AG04450 (cell line): ENCODE measurements around the gene SND1. TPM values are rescaled to one million over a fixed set of nuclear protein-coding genes. Genes with fewer than 3 reads are reported as not detected.

Experiments
- CTCF ChIA-PET: fragments of 300-600, 350-600 bp; formaldehyde crosslinking; extraction: SDS; loops from one replicate; lab custom pipeline; 2022; ENCODE audit warnings: antibody characterized with exemption, inconsistent platforms; lab: Charles Lee
- POLR2A ChIA-PET: fragments of 350-600 bp; formaldehyde crosslinking; extraction: SDS; loops from one replicate; lab custom pipeline; 2021; ENCODE audit warnings: antibody characterized with exemption, inconsistent platforms; lab: Yijun Ruan, JAX
- DNase-seq: peaks from one replicate; pipeline ENCODE4 v3.0.0-alpha.2; 2011; ENCODE audit warnings: low read depth, low spot score
- H3K27ac ChIP-seq: one replicate; pipeline ENCODE4 v1.5.1; 2012; ENCODE audit warnings: low read depth, low read length, control low read depth
- H3K27me3 ChIP-seq: one replicate; pipeline ENCODE4 v1.6.0; 2012; ENCODE audit warnings: low read length; ENCODE audit not compliant: control insufficient read depth, insufficient read depth
- H3K4me3 ChIP-seq: 2 replicates; pipeline ENCODE4 v1.5.1; 2011; ENCODE audit warnings: mild to moderate bottlenecking, low read depth, low read length, control low read depth
- H3K9me3 ChIP-seq: 2 replicates; pipeline ENCODE4 v1.5.1; 2012; ENCODE audit warnings: low read length; ENCODE audit not compliant: control insufficient read depth, insufficient read depth
- polyA plus RNA-seq: library from polyadenylated mRNA; depleted of rRNA; stranded (reverse); fragments of >200 nt; gene quantifications from 2 replicates; pipeline ENCODE4 v1.2.3, GENCODE V29; 2011
- TF ChIP-seq, protein P1 (sequence below): IDR thresholded peaks from 2 replicates; pipeline ENCODE4 v1.5.1; 2011; ENCODE audit warnings: low read depth, low read length, control low read depth, inconsistent platforms

SND1 gene
- polyA plus RNA-seq, 1 experiment, result 247 TPM

DNA sequence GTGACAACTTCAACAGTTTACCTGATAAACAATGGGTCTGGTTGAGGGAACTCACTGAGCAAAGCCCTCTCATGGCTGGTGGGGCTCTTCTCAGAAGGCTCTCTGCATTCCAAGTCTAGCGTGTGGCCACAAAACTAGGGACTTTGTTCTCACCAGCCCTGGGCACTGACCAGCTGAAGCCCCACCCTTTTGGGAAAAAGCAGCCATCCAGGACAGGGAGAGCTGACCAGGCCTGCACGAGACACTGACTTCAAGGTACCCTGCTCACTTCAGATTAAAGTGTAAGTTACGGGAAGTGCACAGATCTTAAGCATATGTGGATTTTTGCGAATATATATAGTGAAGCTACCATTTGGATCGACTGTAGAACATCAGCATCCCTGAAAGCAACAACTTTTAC, 446.6 kb downstream of the SND1 start:
- Histone ChIP-seq H3K4me3 (no peak overlapping the region), H3K9me3 (no peaks in the 10 kb centered on the region; the same call in 1 of the 2 replicates), H3K27ac (no peak overlapping the region), H3K27me3 (peaks cover 1% of the 10 kb centered on the region)
- no peak for DNase-seq
- CTCF ChIA-PET, result interaction anchor here (1.0 to 1.8 kb wide), 2 partner anchors 37 to 111 kb away, joined by 5 read pairs; no protein-coding TSS in a partner anchor
- POLR2A ChIA-PET, result no interaction called here
- TF ChIP-seq, protein P1, sequence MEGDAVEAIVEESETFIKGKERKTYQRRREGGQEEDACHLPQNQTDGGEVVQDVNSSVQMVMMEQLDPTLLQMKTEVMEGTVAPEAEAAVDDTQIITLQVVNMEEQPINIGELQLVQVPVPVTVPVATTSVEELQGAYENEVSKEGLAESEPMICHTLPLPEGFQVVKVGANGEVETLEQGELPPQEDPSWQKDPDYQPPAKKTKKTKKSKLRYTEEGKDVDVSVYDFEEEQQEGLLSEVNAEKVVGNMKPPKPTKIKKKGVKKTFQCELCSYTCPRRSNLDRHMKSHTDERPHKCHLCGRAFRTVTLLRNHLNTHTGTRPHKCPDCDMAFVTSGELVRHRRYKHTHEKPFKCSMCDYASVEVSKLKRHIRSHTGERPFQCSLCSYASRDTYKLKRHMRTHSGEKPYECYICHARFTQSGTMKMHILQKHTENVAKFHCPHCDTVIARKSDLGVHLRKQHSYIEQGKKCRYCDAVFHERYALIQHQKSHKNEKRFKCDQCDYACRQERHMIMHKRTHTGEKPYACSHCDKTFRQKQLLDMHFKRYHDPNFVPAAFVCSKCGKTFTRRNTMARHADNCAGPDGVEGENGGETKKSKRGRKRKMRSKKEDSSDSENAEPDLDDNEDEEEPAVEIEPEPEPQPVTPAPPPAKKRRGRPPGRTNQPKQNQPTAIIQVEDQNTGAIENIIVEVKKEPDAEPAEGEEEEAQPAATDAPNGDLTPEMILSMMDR, result no peak

DNA sequence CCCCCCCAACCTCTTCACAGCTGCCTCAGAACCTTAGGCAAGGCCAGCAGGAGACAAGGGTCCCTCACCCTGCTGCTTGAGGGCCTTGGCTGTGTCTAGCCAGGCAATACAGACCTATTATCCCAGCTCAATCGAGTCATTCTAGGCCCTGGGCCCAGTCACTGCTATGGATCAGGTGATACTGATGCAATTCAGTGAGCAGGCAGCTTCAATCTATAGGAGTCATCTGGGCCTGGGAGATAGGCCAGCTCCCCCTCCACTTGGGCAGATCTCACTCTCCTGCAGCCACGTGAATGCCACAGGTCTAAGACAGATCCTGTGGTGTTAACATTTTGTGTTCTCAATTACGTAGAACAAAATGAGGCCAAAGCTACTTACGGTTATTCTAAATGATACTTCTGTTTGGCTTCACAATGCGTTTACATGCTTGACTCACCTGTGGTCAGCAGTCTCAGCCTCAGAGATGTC, 447.2 kb downstream of the SND1 start:
- ChIA-PET POLR2A (no interaction called here), CTCF (interaction anchor here (1.0 to 1.8 kb wide), 2 partner anchors 37 to 110 kb away, joined by 5 read pairs; no protein-coding TSS in a partner anchor)
- H3K27me3 ChIP-seq, result peaks cover 7% of the 10 kb centered on the region
- no peak overlapping the region for H3K4me3 ChIP-seq
- no peaks in the 10 kb centered on the region; the same call in 1 of the 2 replicates for H3K9me3 ChIP-seq
- H3K27ac ChIP-seq, result no peak overlapping the region
- no peak for DNase-seq
- TF ChIP-seq, protein P1, result no peak

- no peak for DNase-seq
- ChIA-PET CTCF (no interaction called here), POLR2A (no interaction called here)
- TF ChIP-seq, protein P1, result no peak
- Histone ChIP-seq H3K27ac (no peak overlapping the region), H3K4me3 (no peak overlapping the region), H3K27me3 (peaks cover 11% of the 10 kb centered on the region), H3K9me3 (no peaks in the 10 kb centered on the region; the same call in 1 of the 2 replicates)
Measured at GRCh38 chr7:128100225-128100948, 448.4 kb downstream of the SND1 start.

DNA sequence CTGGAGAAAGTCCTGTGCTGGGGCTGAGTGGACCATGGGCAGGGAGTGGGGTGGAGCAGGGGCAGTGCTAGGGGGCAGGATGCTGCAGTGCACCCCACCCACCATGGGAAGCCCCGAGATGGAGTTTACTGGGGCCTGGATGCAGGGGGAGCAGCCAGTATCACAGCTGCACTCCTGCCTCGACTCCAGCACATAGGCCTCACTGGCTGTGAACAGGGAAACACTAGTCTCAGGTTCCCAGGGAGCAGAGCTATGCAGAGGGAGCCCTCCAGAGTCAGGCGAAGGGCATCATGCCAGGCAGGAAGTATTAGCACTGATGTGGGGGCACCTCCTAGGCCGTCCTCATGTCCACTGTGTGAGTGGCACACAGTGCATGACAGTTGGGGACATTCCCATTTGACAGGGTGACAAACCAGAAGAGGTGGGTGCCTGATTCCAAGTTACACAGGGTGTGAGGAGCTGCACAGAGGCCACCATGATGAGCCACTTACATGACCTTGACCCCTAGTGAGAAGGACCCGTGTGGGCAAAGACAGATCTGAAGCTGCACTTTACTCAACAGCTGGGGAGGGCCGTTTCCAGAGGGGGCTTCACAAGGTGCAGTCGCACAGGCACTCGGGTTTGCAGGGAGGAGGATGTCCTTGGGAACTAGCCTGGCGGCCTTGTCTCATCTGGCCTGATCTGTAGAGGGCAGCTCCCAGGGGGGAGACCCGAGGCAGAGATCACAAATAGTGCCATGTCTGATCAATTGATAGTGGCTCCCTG, 449.1 kb downstream of the SND1 start:
- Histone ChIP-seq H3K9me3 (no peaks in the 10 kb centered on the region; the same call in 1 of the 2 replicates), H3K27ac (no peak overlapping the region), H3K27me3 (peaks cover 11% of the 10 kb centered on the region), H3K4me3 (no peak overlapping the region)
- TF ChIP-seq, protein P1, result no peak
- ChIA-PET POLR2A (no interaction called here), CTCF (interaction anchor here (0.5 kb wide), 1 partner anchor 109 kb away, joined by 8 read pairs; no protein-coding TSS in a partner anchor)
- no peak for DNase-seq
